ENCODE measurements around the gene LATS2.

Gene LATS2

GRCh38 chr13:21015284-21015683, 46.1 kb downstream of the LATS2 start:
- DNase-seq (ENCODE audit: low spot score) = no peak

- no peak for DNase-seq (ENCODE audit: low spot score)
Observed at GRCh38 chr13:21014502-21015170, 46.8 kb downstream of the LATS2 start.

- no peak for DNase-seq (ENCODE audit: low spot score)
Observed at GRCh38 chr13:21014139-21014501, 47.3 kb downstream of the LATS2 start.

GRCh38 chr13:21013682-21014038, 47.7 kb downstream of the LATS2 start:
- DNase-seq (ENCODE audit: low spot score) = no peak

- no peak for DNase-seq (ENCODE audit: low spot score)
Observed at GRCh38 chr13:21012841-21013681, 48.3 kb downstream of the LATS2 start.

- DNase-seq (ENCODE audit: low spot score) = no peak
Observed at GRCh38 chr13:21012211-21012610, 49.2 kb downstream of the LATS2 start.

GRCh38 chr13:21011378-21011777, 50.0 kb downstream of the LATS2 start:
- no peak for DNase-seq (ENCODE audit: low spot score)

GRCh38 chr13:21010621-21011020, 50.8 kb downstream of the LATS2 start:
- DNase-seq (ENCODE audit: low spot score) = no peak

- no peak for DNase-seq (ENCODE audit: low spot score)
Observed at GRCh38 chr13:21009036-21009435, 52.4 kb downstream of the LATS2 start.

GRCh38 chr13:21008026-21008425, 53.4 kb downstream of the LATS2 start:
- DNase-seq (ENCODE audit: low spot score) = no peak

- DNase-seq (ENCODE audit: low spot score) = no peak
Observed at GRCh38 chr13:21006141-21007005, 55.0 kb downstream of the LATS2 start.

GRCh38 chr13:21005193-21005592, 56.2 kb downstream of the LATS2 start:
- no peak for DNase-seq (ENCODE audit: low spot score)

- DNase-seq (ENCODE audit: low spot score) = no peak
Observed at GRCh38 chr13:21001471-21001870, 59.9 kb downstream of the LATS2 start.

GRCh38 chr13:21000647-21001046, 60.7 kb downstream of the LATS2 start:
- DNase-seq (ENCODE audit: low spot score) = no peak

GRCh38 chr13:20998649-20999415, 62.6 kb downstream of the LATS2 start:
- no peak for DNase-seq (ENCODE audit: low spot score)

- DNase-seq (ENCODE audit: low spot score) = no peak
Observed at GRCh38 chr13:20997301-20998161, 63.9 kb downstream of the LATS2 start.

- DNase-seq (ENCODE audit: low spot score) = no peak
Observed at GRCh38 chr13:20995245-20995838, 66.0 kb downstream of the LATS2 start.

GRCh38 chr13:20994441-20994821, 67.0 kb downstream of the LATS2 start:
- no peak for DNase-seq (ENCODE audit: low spot score)

- DNase-seq (ENCODE audit: low spot score) = no peak
Observed at GRCh38 chr13:20993661-20994440, 67.5 kb downstream of the LATS2 start.

GRCh38 chr13:20993211-20993610, 68.2 kb downstream of the LATS2 start:
- DNase-seq (ENCODE audit: low spot score) = no peak

Data from CD4-positive, alpha-beta T cell treated with Interleukin-2 at 100 ng/mL for 4 hours (primary cell).